ENCODE results near the gene CYP4V2. TPM values are rescaled to one million over a fixed set of nuclear protein-coding genes. Genes with fewer than 3 reads are reported as not detected.

CYP4V2 gene
- total RNA-seq, 3 donors from 2014 or later: 28.2 to 40.8 (median 36.6) TPM

GRCh38 chr4:186158966-186159365, 32.4 kb upstream of the CYP4V2 start:
- intact Hi-C loops (cut with DNase I; ENCODE audit: low total_unique reads): no loop called here
- H3K4me3 ChIP-seq: no peak overlapping the region
- H3K36me3 ChIP-seq: no peaks in the 10 kb centered on the region
- no peak overlapping the region for H3K27ac ChIP-seq
- TF ChIP-seq CTCF (IDR thresholded peaks at IDR 0.05) (no peak), POLR2AphosphoS5 (IDR thresholded peaks at IDR 0.05) (no peak), POLR2A (IDR thresholded peaks at IDR 0.05) (no peak)
- DNase-seq (ENCODE audit: low spot score in 2 of 2): no peak
- H3K9me3 ChIP-seq: no peaks in the 10 kb centered on the region
- no peaks in the 10 kb centered on the region for H3K27me3 ChIP-seq
- no peaks in the 10 kb centered on the region for H3K4me1 ChIP-seq

GRCh38 chr4:186159613-186160012, 31.8 kb upstream of the CYP4V2 start:
- intact Hi-C loops (cut with DNase I; ENCODE audit: low total_unique reads): no loop called here
- no peaks in the 10 kb centered on the region for H3K36me3 ChIP-seq

GRCh38 chr4:186161138-186161537, 30.2 kb upstream of the CYP4V2 start:
- TF ChIP-seq POLR2A (IDR thresholded peaks at IDR 0.05) (no peak), POLR2AphosphoS5 (IDR thresholded peaks at IDR 0.05) (no peak), CTCF (IDR thresholded peaks at IDR 0.05) (no peak)
- H3K36me3 ChIP-seq: no peaks in the 10 kb centered on the region
- intact Hi-C loops (cut with DNase I; ENCODE audit: low total_unique reads): no loop called here

More at GRCh38 chr4:186159613-186160012, 31.8 kb upstream of the CYP4V2 start:
- DNase-seq (ENCODE audit: low spot score in 2 of 2): no peak
- TF ChIP-seq POLR2AphosphoS5 (IDR thresholded peaks at IDR 0.05): no peak
- TF ChIP-seq CTCF (IDR thresholded peaks at IDR 0.05): no peak
- no peak for TF ChIP-seq POLR2A (IDR thresholded peaks at IDR 0.05)
- Histone ChIP-seq H3K4me3 (no peak overlapping the region), H3K27ac (no peak overlapping the region), H3K4me1 (no peaks in the 10 kb centered on the region), H3K27me3 (no peaks in the 10 kb centered on the region), H3K9me3 (no peaks in the 10 kb centered on the region)

GRCh38 chr4:186166852-186167512, 24.4 kb upstream of the CYP4V2 start:
- Histone ChIP-seq H3K4me3 (no peak overlapping the region), H3K27ac (no peak overlapping the region), H3K4me1 (no peaks in the 10 kb centered on the region), H3K36me3 (no peaks in the 10 kb centered on the region), H3K9me3 (no peaks in the 10 kb centered on the region), H3K27me3 (no peaks in the 10 kb centered on the region)
- intact Hi-C loops (cut with DNase I; ENCODE audit: low total_unique reads): no loop called here
- no peak for DNase-seq (ENCODE audit: low spot score in 2 of 2)
- TF ChIP-seq CTCF (IDR thresholded peaks at IDR 0.05) (no peak), POLR2A (IDR thresholded peaks at IDR 0.05) (no peak), POLR2AphosphoS5 (IDR thresholded peaks at IDR 0.05) (no peak)

More at GRCh38 chr4:186161138-186161537, 30.2 kb upstream of the CYP4V2 start:
- Histone ChIP-seq H3K4me3 (no peak overlapping the region), H3K4me1 (no peaks in the 10 kb centered on the region), H3K27ac (no peak overlapping the region), H3K9me3 (no peaks in the 10 kb centered on the region), H3K27me3 (no peaks in the 10 kb centered on the region)
- no peak for DNase-seq (ENCODE audit: low spot score in 2 of 2)

- Histone ChIP-seq H3K27ac (no peak overlapping the region), H3K4me1 (no peaks in the 10 kb centered on the region), H3K4me3 (no peak overlapping the region), H3K9me3 (no peaks in the 10 kb centered on the region), H3K36me3 (no peaks in the 10 kb centered on the region), H3K27me3 (no peaks in the 10 kb centered on the region)
- TF ChIP-seq POLR2A (IDR thresholded peaks at IDR 0.05) (no peak), CTCF (IDR thresholded peaks at IDR 0.05) (no peak), POLR2AphosphoS5 (IDR thresholded peaks at IDR 0.05) (no peak)
- intact Hi-C loops (cut with DNase I; ENCODE audit: low total_unique reads): no loop called here
- DNase-seq (ENCODE audit: low spot score in 2 of 2): no peak
Measured at GRCh38 chr4:186167605-186168004, 23.8 kb upstream of the CYP4V2 start.
